Occipital lobe (tissue), 2 donors: ENCODE results near the gene PPP4R4. TPM values are rescaled to one million over a fixed set of nuclear protein-coding genes. Genes with fewer than 3 reads are reported as not detected.
"Not testable (repeated sequence)": the region's sequence is repeated elsewhere in the genome, so short reads cannot be mapped to it uniquely, and the experiment has no call there.

Experiments used
- DNase-seq: peaks from one replicate; lab custom pipeline; 2025; lab: John Stamatoyannopoulos, UW
- total RNA-seq: library from RNA; depleted of rRNA; stranded (reverse); fragments of >200 nt; gene quantifications from one replicate; pipeline ENCODE4 v1.2.3, GENCODE V29; 2014

PPP4R4 gene
- total RNA-seq, 1 donor from 2014 or later: 0.31 TPM

DNA sequence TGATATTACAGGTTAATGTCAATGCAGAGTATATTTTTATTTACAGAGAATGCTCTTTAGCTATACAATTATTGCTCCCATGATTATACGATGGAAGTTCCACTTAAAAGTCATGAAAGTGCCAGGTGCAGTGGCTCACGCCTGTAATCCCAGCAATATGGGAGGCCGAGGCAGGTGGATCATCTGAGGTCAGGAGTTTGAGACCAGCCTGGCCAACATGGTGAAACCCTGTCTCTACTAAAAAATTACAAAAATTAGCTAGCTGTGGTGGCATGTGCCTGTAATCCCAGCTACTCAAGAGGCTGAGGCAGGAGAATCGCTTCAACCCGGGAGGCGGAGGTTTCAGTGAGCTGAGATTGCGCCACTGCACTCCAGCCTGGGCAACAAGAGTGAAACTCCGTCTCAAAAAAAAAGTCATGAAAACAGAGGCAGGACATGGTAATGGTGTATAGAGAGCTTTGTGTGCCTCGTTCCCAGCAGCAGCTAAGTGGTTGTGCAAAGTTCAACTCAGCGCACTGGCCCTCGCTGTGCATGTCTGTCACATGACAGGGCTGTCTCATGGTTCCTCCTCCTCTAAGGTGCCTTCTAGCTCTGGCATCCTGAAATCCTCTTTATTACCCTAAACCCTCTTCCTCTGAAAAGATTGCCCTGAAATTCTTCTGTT lies 102.9 kb downstream of the PPP4R4 start:
- not testable (repeated sequence) for DNase-seq

DNA sequence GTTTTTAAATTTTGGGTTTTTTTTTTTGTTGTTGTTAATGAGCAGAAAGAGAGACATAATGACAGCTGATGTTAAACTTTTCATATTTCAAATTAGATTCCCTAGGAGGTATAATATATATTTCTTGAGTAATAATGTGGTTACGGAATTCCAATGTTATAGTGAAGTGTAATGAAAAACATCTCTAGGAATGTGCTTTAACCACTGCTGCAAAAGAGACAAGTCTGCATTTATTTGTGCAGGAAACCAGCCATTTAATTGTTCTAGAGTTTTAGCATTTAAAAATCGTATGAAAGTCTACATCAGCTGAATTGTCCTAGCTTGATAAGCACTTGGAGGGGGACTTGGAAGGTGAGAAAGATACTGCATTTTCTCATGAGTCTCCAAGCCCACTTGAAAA lies 104.6 kb downstream of the PPP4R4 start:
- no peak for DNase-seq

GRCh38 chr14:94282991-94283723 lies 109.0 kb downstream of the PPP4R4 start:
- DNase-seq: no peak

DNA sequence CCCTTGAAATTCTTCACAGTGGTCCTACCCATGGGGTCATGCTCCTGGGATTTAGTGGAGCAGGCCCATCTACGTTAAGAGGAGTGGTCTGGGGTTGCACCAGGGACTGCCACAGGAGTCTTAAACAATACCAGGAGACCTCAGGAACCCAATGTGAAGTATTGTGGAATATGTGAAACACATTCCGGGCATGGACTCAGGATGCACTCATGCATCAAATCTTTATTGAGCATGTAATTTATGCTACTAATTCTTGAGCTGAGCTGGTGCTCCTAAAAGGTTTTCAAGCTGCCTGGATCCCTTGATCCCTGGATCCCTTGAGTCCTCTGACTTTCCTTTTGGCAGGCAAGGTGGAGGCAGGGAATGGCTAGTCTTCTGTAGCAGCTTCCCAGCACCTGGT lies 110.1 kb downstream of the PPP4R4 start:
- no peak for DNase-seq

DNA sequence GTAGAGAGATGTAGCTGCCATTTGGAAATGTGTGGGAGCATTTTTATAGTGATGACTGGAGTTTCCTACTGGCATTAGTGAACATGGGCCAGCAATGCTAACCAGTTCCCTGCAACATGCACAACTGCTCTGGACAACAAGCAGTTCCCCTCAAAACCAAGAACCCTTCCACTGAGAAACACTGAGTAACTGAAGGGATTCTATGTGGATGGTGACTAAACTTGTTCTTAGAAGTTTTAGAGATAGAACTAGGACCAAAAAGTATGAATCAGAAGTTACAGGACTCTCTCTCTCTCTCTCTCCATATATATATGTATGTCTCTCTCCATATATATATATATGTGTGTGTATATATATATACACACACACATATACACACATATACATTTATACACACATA lies 111.0 kb downstream of the PPP4R4 start:
- DNase-seq: no peak

DNA sequence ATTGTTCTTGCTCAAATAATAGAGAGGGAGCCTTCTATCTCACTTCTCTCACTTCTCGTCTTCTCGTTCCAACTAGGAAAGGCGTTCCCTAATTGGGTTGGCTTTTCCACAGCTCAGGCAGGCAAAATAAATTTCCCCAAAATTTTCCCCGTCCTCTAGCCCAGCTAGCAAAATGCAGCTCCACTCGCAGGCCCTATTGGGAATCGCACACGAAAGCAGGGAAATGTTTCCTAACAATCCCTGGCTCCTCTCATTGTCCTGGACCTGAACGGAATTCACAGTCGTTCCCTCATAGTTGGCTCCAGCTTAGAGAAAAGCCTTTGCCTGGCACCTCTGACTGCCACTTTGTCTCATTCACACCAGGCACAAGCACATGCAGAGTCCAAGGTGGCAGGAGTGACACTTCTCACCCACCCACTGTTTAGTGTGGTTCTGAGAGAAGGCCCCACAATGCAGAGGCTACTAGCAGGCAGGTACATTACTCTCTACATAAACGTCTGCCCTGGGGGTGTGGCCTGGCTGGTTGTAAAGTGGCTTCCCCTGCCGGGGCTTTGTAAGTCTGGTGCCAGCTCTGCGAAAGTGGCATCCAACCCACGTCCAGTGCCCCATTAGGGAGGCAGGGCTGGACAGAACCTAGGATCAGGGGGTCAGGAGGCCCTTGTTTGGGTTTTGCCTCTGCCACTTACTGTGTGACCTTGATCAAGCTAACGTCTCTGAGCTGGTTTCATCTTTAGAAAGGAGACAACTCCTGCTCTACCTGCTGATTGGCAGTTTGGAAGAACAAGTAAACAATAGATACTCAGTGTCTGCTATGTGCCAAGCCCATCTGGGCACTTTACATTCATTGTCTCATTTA lies 114.7 kb downstream of the PPP4R4 start:
- no peak for DNase-seq

GRCh38 chr14:94290197-94290596 lies 116.1 kb downstream of the PPP4R4 start:
- DNase-seq: no peak

DNA sequence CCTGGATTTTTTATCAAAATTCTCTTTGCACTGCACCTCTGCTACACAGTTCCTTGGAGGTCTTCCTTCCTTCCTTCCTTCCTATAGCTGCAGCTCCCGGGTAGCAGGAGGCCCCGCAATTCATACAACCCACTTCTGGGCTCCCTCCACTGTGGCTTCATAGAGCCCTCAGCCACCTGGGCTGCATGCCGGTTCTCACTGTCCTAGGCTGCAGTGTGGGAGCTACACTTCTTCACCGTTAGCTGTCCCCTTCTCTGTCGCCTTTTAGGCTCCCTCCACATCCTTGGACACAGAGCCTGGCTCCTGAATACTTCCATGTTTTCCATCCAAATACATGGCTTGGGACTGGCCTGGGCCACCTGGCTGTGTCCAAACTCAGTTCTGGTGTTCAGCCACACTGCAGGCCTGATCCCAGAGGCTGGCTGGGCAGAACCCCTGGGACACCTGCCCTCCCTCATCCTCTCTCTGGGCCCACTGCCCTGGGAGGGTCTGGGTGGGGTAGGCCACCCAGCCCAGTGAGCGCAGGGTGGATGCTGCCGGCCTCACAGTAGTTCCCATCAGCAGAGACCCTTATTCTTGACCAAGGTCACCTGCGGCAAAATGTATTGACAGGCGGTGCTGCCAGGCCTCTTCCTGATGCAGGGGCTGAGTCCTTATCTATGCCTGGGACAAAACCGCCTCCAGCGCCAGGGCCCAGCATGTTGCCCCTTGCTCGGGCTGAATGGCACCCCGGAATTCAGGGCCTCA lies 117.2 kb downstream of the PPP4R4 start:
- no peak for DNase-seq

DNA sequence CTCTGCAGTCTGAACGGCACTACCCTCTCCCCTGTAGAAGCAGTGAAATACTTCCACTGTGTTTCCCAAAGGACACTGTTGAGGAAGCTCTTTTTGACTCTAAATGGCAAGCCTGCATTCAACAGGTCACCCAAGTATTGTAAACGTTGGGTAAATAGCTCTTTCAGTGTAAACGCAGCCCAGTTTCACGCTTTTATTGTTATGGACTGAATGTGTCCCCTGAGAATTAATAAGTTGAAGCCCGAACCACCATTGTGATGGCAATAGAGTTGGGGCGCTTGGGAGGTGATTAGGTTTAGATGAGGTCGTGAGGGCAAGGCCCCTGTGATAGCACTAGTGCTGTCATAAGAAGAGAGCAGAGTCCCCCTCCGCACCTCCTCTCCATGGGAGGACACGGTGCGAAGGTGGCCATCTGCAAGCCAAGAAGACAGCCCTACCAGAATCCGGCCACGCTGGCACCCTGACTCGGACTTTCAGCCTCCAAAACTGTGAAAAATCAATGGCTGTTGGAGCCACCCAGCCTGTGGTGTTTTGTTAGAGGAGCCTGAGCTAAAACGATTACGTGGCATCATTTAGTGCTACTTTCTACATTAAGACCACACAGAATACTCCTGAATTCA lies 117.9 kb downstream of the PPP4R4 start:
- no peak for DNase-seq

DNA sequence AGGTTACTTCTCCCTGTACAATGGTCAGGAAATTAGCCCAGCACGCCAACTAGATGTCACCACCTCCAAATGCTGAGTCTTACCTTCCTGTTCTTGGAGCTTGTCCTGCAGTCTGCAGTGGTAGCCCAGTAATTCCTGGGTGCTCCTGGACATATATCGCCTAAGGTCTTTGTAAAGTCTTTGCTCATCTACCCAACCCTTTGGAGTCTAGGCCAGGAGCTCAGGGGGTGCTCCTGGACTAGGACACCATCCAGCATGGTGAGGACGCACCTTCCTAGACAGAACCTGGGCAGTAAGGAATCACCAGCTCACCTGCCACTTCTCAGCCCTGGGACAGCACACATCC lies 118.4 kb downstream of the PPP4R4 start:
- DNase-seq: no peak

DNA sequence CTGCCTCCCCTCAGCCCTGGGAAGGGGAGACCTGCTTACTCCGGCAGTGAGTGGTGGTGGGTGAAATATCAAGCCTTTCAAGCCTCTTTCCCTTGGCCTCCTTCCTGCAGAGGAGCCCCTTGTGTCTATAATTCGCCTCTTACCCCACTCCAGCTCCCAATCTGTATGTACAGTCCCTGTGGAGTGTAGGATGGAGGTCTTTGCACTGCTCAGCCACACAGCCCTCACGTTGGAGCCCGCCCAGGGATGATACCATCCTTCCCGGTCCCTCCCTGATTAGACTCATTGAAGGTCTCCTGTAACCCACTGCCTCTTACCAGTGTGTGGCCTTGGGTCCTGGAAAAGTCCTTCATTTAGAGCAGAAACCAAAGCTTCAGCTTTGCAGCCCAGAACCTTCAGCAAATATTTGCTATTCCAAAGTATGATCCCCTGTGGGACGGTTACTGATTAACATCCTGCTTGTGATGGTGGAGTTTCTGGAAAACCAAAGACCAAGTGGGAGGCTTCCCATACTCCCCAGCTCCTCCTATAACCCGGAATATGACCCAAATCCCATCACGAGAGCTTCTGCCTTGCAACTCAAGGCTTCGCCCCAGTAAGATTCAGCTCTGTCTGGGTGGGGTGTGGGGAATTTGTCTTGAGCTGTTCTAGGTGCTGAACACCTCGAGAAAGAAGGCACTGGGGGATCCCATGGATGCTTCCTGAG lies 118.9 kb downstream of the PPP4R4 start, which contains the start of gene SERPINA10:
TSS of gene SERPINA10 (minus strand) at position 397 of the 706 bp plus-strand sequence. CDS start 2,675 bp downstream, outside the sequence.
- DNase-seq: no peak

- no peak for DNase-seq
Measured at GRCh38 chr14:94293578-94293924, 119.4 kb downstream of the PPP4R4 start.

DNA sequence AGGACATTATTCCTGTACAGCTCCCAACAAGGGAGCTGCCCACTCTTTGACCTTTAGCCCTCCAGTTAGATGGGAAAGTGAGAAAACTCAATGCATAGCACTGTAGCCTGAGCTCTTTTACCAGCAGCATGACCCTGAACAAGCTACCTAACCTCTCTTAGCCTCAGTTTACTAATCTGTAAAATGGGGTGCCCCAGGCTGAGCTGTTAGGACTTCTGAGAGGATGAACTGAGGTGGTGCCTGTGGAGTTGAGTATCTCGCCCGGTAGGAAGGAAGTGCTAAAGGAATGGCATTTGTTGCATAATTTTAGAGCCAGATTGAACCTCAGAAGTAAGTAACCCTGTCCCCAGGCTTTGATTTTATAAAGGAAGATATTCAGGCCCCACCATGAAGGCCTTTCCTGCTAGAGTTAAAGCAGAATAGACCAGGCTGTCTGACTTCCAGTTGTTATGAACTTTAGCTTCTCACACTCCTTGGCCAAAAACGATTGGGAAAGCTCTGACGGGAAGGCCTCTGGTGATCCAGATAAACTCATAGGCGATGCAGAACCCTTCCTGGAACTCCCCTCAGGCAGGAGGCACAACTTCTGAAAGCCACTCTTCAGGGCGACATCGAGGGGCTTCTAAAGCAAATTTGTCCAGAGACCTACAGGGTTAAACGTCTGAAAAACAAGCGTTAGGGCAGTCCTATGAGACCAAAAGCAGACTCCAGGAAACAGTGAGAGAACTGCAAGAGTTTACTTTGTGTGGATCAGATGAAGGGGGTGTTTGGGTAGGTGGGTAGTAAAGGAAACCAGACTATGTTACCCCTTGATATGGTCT lies 121.4 kb downstream of the PPP4R4 start:
- no peak for DNase-seq

DNA sequence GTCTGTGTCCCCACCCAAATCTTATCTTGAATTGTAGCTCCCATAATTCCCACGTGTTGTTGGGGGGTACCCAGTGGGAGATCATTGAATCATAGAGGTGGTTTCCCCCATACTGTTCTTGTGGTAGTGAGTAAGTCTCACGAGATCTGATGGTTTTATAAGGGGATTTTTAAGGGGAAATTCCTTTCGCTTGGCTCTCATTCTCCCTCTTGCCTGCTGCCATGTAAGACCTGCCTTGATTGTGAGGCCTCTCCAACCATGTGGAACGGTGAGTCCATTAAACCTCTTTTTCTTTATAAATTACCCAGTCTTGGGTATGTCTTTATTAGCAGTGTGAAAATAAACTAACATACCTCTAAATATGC lies 122.0 kb downstream of the PPP4R4 start:
- DNase-seq: not testable (repeated sequence)

- no peak for DNase-seq
Measured at GRCh38 chr14:94298130-94298529, 124.0 kb downstream of the PPP4R4 start.

DNA sequence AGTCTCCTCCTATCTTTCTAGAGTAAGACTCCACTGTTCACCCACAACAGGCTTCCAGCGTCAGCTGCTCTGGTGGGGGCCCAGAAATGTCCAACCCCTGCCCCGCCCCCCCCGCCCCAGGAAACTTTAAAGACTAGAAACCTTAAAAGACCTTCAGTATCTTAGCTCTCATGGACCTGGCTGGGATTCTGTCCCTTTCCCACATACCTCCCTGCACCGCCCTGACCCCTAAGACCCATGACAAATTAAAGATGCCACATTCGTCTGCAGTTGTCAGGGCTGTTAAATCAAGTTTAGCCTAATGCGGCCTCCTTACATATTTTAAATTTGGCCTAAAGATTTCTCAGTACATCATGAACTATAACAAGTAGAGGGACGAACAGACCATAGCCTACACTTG lies 129.0 kb downstream of the PPP4R4 start:
- DNase-seq: no peak

- no peak for DNase-seq
Measured at GRCh38 chr14:94304243-94304642, 130.1 kb downstream of the PPP4R4 start.

DNA sequence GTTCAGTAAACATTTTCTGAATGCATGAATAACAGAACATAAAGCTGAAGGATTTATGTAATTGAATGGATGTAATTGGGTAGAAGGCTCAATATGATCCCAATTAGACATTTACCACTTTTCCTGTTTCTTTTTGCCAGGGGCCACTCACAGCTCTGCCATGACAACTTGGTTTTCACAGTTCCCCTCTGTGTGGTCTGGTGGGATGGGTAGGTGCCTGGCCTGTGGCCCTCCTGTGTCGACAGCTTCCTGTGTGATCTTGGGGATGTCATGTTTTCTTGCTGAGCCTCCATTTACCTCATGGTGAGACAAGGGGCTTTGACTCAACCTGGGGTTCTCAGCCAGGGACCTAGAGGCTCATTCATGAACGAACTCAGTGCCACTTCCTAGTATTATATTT lies 131.5 kb downstream of the PPP4R4 start:
- no peak for DNase-seq

DNA sequence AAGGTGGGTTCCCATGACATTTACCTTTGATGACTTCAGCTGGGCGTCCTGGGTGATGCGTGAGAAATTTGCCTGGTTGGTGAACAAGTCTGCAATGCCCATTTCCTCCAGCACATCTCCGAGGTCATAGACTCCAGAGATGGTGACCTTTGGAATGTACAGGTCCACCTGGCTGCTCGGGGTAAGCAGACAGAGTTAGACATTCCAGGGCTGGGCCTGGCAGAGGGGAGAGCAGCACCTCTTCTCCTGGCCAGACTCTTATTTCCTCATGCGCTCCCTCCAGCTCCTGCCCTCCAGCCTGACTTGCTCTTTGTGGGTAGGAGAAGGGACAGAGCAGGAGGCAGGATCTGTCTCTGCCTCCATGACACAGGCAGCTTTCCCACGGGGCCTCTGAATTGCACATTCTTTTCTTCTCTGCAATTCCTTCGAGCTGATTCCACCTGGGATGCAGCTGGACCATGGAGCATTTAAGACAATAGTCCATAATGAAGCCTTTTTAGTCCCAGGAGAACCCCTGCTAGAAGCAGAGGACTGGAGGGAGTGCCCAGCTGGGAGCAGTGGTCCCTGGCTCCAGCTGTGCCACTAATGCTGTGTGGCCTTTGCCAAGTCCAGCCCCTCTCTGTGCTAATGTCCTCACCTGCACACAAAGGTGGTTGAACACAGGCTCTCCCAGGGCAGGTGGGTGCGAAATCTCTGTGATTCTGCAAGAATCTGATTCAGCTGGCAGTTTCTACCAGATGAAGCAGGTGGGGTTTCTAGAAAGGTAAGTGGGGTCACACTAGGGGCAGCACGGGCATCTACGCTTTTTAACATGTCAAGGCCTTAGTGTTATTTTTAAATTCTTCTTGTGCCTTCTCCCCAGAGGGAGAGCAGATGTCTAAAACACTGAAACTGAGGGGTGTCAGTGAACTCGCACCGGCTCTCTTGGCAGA lies 132.2 kb downstream of the PPP4R4 start:
- no peak for DNase-seq
